Measurements from ENCODE around the gene TSPAN31.

DNA sequence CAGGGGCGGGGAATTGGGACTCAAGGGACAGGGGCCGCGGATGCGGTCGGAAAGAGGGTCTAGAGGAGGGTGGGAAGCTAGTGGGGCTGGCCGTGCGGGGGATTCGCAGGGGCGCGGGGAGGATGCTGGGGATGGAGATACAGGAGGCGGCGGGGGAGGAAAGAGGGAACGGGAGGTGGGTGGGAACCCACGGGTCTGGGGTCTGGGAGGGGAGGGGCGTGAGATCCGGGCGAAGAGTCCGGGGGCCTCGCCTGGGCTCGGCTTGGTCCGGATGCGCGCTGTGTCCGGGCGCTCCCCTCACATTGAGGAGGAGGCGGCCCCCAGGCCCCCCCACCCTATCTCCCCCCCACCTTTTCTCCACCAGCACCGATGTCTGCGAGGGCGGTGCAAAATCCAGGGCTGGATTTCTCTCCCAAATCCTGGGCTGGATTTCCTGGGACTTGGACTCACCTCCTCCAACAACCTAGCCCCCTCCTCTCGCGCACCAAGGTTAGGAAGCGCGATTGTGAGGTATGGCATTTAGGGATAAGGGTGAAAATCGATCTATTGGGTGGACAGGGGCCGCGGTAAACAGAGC, 6.1 kb upstream of the TSPAN31 start, which contains the start of gene AGAP2:
- TF ChIP-seq, protein P1, sequence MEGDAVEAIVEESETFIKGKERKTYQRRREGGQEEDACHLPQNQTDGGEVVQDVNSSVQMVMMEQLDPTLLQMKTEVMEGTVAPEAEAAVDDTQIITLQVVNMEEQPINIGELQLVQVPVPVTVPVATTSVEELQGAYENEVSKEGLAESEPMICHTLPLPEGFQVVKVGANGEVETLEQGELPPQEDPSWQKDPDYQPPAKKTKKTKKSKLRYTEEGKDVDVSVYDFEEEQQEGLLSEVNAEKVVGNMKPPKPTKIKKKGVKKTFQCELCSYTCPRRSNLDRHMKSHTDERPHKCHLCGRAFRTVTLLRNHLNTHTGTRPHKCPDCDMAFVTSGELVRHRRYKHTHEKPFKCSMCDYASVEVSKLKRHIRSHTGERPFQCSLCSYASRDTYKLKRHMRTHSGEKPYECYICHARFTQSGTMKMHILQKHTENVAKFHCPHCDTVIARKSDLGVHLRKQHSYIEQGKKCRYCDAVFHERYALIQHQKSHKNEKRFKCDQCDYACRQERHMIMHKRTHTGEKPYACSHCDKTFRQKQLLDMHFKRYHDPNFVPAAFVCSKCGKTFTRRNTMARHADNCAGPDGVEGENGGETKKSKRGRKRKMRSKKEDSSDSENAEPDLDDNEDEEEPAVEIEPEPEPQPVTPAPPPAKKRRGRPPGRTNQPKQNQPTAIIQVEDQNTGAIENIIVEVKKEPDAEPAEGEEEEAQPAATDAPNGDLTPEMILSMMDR (IDR thresholded peaks at IDR 0.05; ENCODE audit: insufficient read depth, low read depth, low read length) = no peak
- TF ChIP-seq EZH2 (IDR thresholded peaks at IDR 0.05; ENCODE audit: insufficient read depth, low read length) = no peak

All from astrocyte (in vitro differentiated cells and primary cell).